HEK293 (cell line): Measurements from ENCODE around the gene PROKR1.

Experiments used
- CTCF ChIA-PET: fragments of 350-600 bp; formaldehyde crosslinking; extraction: SDS; loops from one replicate; lab custom pipeline; 2021; ENCODE audit warnings: antibody characterized with exemption; lab: Yijun Ruan, JAX
- POLR2A ChIA-PET: fragments of 300-600 bp; formaldehyde crosslinking; extraction: SDS; loops from one replicate; lab custom pipeline; 2020; ENCODE audit warnings: antibody characterized with exemption, inconsistent platforms; lab: Yijun Ruan, JAX
- H3K27ac ChIP-seq: fragments of 200-500 bp; sonication (Bioruptor generic); 2 replicates; pipeline ENCODE4 v1.5.1; 2014; ENCODE audit warnings: low read depth, low read length, control low read depth, inconsistent platforms; ENCODE audit errors: extremely low read depth
- H3K36me3 ChIP-seq, 2 experiments: fragments of 200-500 bp in 1 of 2; sonication (Bioruptor generic) in 1 of 2; 1 replicate in 1 of 2; 2 replicates in 1 of 2; pipeline ENCODE4 v1.5.1; 2014 to 2017; ENCODE audit warnings: inconsistent platforms in 2 of 2, low read length in 2 of 2; ENCODE audit not compliant: control insufficient read depth in 2 of 2, insufficient read depth in 1 of 2
- H3K4me1 ChIP-seq: fragments of 200-500 bp; sonication (Bioruptor generic); 2 replicates; pipeline ENCODE4 v1.5.1; 2014; ENCODE audit warnings: mild to moderate bottlenecking, low read length, inconsistent platforms; ENCODE audit not compliant: control insufficient read depth, insufficient read depth
- H3K4me3 ChIP-seq: 2 replicates; pipeline ENCODE4 v1.5.1; 2011; ENCODE audit warnings: low read depth, mild to moderate bottlenecking, control low read depth, low read length, moderate library complexity
- H3K9me3 ChIP-seq: fragments of 200-500 bp; sonication (Bioruptor generic); 2 replicates; pipeline ENCODE4 v1.5.1; 2014; ENCODE audit warnings: low read depth, low read length, inconsistent platforms; ENCODE audit not compliant: control insufficient read depth, insufficient read depth
- GLI2 ChIP-seq: fragments of 450-650 bp; formaldehyde crosslinking; IDR thresholded peaks from 2 replicates; pipeline ENCODE4; 2017; ENCODE audit warnings: missing biosample characterization, missing genetic modification characterization, low read depth, borderline replicate concordance
- HIC1 ChIP-seq: fragments of 450-650 bp; formaldehyde crosslinking; IDR thresholded peaks from 2 replicates; pipeline ENCODE4 v1.5.1; 2016; ENCODE audit warnings: missing biosample characterization, missing genetic modification characterization
- KLF16 ChIP-seq: fragments of 450-650 bp; formaldehyde crosslinking; IDR thresholded peaks from 2 replicates; pipeline ENCODE4 v1.5.1; 2017; ENCODE audit warnings: missing biosample characterization, missing genetic modification characterization
- OVOL3 ChIP-seq: fragments of 450-650 bp; formaldehyde crosslinking; IDR thresholded peaks from 2 replicates; pipeline ENCODE4 v1.5.1; 2016; ENCODE audit warnings: missing biosample characterization, missing genetic modification characterization
- ZBTB17 ChIP-seq: fragments of 450-650 bp; formaldehyde crosslinking; IDR thresholded peaks from 2 replicates; pipeline ENCODE4 v1.5.1; 2016; ENCODE audit warnings: missing biosample characterization, missing genetic modification characterization
- ZBTB20 ChIP-seq: fragments of 450-650 bp; formaldehyde crosslinking; IDR thresholded peaks from 2 replicates; pipeline ENCODE4 v1.5.1; 2016; ENCODE audit warnings: missing biosample characterization, missing genetic modification characterization
- ZEB2 ChIP-seq: fragments of 450-650 bp; formaldehyde crosslinking; IDR thresholded peaks from 2 replicates; pipeline ENCODE4 v1.5.1; 2016; ENCODE audit warnings: missing biosample characterization, missing genetic modification characterization
- ZFP37 ChIP-seq: fragments of 450-650 bp; formaldehyde crosslinking; IDR thresholded peaks from 2 replicates; pipeline ENCODE4 v1.5.1; 2016; ENCODE audit warnings: missing biosample characterization, missing genetic modification characterization
- ZNF148 ChIP-seq: fragments of 450-650 bp; formaldehyde crosslinking; IDR thresholded peaks from 2 replicates; pipeline ENCODE4 v1.5.0; 2017; ENCODE audit warnings: missing biosample characterization, missing genetic modification characterization, borderline replicate concordance
- ZNF19 ChIP-seq: fragments of 450-650 bp; formaldehyde crosslinking; IDR thresholded peaks from 2 replicates; pipeline ENCODE4; 2016; ENCODE audit warnings: missing biosample characterization, missing genetic modification characterization, low read depth
- ZNF214 ChIP-seq: fragments of 450-650 bp; formaldehyde crosslinking; IDR thresholded peaks from 2 replicates; pipeline ENCODE4 v1.5.1; 2017; ENCODE audit warnings: missing biosample characterization, mild to moderate bottlenecking, missing genetic modification characterization, borderline replicate concordance
- ZNF266 ChIP-seq: fragments of 450-650 bp; formaldehyde crosslinking; IDR thresholded peaks from 2 replicates; pipeline ENCODE4 v1.5.1; 2016; ENCODE audit warnings: missing biosample characterization, missing genetic modification characterization, low read depth
- ZNF366 ChIP-seq: fragments of 450-650 bp; formaldehyde crosslinking; conservative IDR thresholded peaks from 2 replicates; pipeline ENCODE4 v1.5.1; 2016; ENCODE audit warnings: missing biosample characterization, missing genetic modification characterization
- ZNF596 ChIP-seq: fragments of 450-650 bp; IDR thresholded peaks from 2 replicates; pipeline ENCODE4 v1.5.0; 2018; ENCODE audit warnings: missing biosample characterization, mild to moderate bottlenecking, missing genetic modification characterization, moderate library complexity
- ZNF654 ChIP-seq: fragments of 450-650 bp; formaldehyde crosslinking; IDR thresholded peaks from 2 replicates; pipeline ENCODE4 v1.5.1; 2016; ENCODE audit warnings: low read depth, missing biosample characterization, missing genetic modification characterization
- ZNF670 ChIP-seq: fragments of 450-650 bp; formaldehyde crosslinking; IDR thresholded peaks from 2 replicates; pipeline ENCODE4 v1.5.1; 2016; ENCODE audit warnings: missing biosample characterization, missing genetic modification characterization, low read depth
- ZNF747 ChIP-seq: fragments of 450-650 bp; formaldehyde crosslinking; IDR thresholded peaks from 2 replicates; pipeline ENCODE4 v1.5.1; 2016; ENCODE audit warnings: missing biosample characterization, missing genetic modification characterization
- ZNF792 ChIP-seq: fragments of 450-650 bp; formaldehyde crosslinking; IDR thresholded peaks from 2 replicates; pipeline ENCODE4 v1.5.1; 2016; ENCODE audit warnings: missing biosample characterization, missing genetic modification characterization
- ZSCAN18 ChIP-seq: fragments of 450-650 bp; formaldehyde crosslinking; IDR thresholded peaks from 2 replicates; pipeline ENCODE4 v1.5.1; 2016; ENCODE audit warnings: missing biosample characterization, missing genetic modification characterization

PROKR1 gene

GRCh38 chr2:68643874-68644485 lies 601 bp downstream of the PROKR1 start:
- Histone ChIP-seq H3K27ac (no peak overlapping the region), H3K4me1 (no peaks in the 10 kb centered on the region), H3K9me3 (no peaks in the 10 kb centered on the region), H3K36me3 (no peaks in the 10 kb centered on the region), H3K4me3 (peak overlapping the region; percentile 45)
- ChIA-PET POLR2A (no interaction called here), CTCF (interaction anchor here (1.1 to 4.5 kb wide), 5 partner anchors 21 to 180 kb away, joined by 3 to 22 read pairs (median 6); no protein-coding TSS in a partner anchor)
- TF ChIP-seq ZBTB17 (tag by site-specific recombination): peak; percentile 11; the same call in 1 of the 2 replicates
- TF ChIP-seq ZBTB20: peak; percentile 1; the same call in 1 of the 2 replicates
- TF ChIP-seq ZNF214 (tag by site-specific recombination): no peak

- CTCF ChIA-PET: interaction anchor here (0.5 to 4.5 kb wide), 6 partner anchors 9 to 605 kb away, joined by 3 to 22 read pairs (median 4); no protein-coding TSS in a partner anchor
Observed at GRCh38 chr2:68645523-68645922, 2.1 kb downstream of the PROKR1 start.

GRCh38 chr2:68646303-68646702 lies 2.9 kb downstream of the PROKR1 start:
- no peak overlapping the region for H3K4me3 ChIP-seq
- H3K36me3 ChIP-seq: no peaks in the 10 kb centered on the region
- ChIA-PET CTCF (interaction anchor here (0.5 to 4.5 kb wide), 6 partner anchors 51 to 683 kb away, joined by 3 to 22 read pairs (median 5); no protein-coding TSS in a partner anchor), POLR2A (no interaction called here)
- no peak overlapping the region for H3K27ac ChIP-seq
- H3K9me3 ChIP-seq: no peaks in the 10 kb centered on the region
- TF ChIP-seq ZNF670 (tag by site-specific recombination) (no peak), ZNF654 (tag by site-specific recombination) (peak; percentile 33), ZEB2 (tag by site-specific recombination) (no peak), KLF16 (tag by site-specific recombination) (no peak)
- TF ChIP-seq, all 188 proteins: peak for 1
- no peaks in the 10 kb centered on the region for H3K4me1 ChIP-seq

More at GRCh38 chr2:68645523-68645922, 2.1 kb downstream of the PROKR1 start:
- Histone ChIP-seq H3K9me3 (no peaks in the 10 kb centered on the region), H3K36me3 (no peaks in the 10 kb centered on the region), H3K4me3 (no peak overlapping the region)
- POLR2A ChIA-PET: no interaction called here
- TF ChIP-seq ZFP37 (tag by site-specific recombination) (0 out of 2 replicates have a peak, but pooled peaks have one; percentile 31), HIC1 (0 out of 2 replicates have a peak, but pooled peaks have one; percentile 12), ZBTB17 (tag by site-specific recombination) (peak; percentile 94), ZNF366 (tag by site-specific recombination) (0 out of 2 replicates have a peak, but pooled peaks have one; percentile 16), OVOL3 (no peak)
- TF ChIP-seq, all 188 proteins: peak for 4
- Histone ChIP-seq H3K4me1 (no peaks in the 10 kb centered on the region), H3K27ac (no peak overlapping the region)

- no peak overlapping the region for H3K4me3 ChIP-seq
- H3K9me3 ChIP-seq: no peaks in the 10 kb centered on the region
- ChIA-PET POLR2A (no interaction called here), CTCF (interaction anchor here (0.6 to 0.7 kb wide), 2 partner anchors 56 to 213 kb away, joined by 3 to 5 read pairs; no protein-coding TSS in a partner anchor)
- no peak overlapping the region for H3K27ac ChIP-seq
- TF ChIP-seq ZNF148 (tag by site-specific recombination): no peak
- no peak for TF ChIP-seq ZNF596
- no peak for TF ChIP-seq GLI2 (tag by site-specific recombination)
- TF ChIP-seq ZNF792 (tag by site-specific recombination): no peak
- TF ChIP-seq ZNF670 (tag by site-specific recombination): no peak
- no peak for TF ChIP-seq ZNF266 (tag by site-specific recombination)
- no peak for TF ChIP-seq ZNF747 (tag by site-specific recombination)
- no peak for TF ChIP-seq ZNF19 (tag by site-specific recombination)
- no peak for TF ChIP-seq ZSCAN18
- H3K4me1 ChIP-seq: no peaks in the 10 kb centered on the region
- no peaks in the 10 kb centered on the region for H3K36me3 ChIP-seq
Observed at GRCh38 chr2:68650645-68651044, 7.3 kb downstream of the PROKR1 start.
